ENCODE results near the gene FOXRED2. TPM values are rescaled to one million over a fixed set of nuclear protein-coding genes. Genes with fewer than 3 reads are reported as not detected.

The FOXRED2 gene
- total RNA-seq, 2 donors from 2014 or later, result 3.6 to 14.3 TPM

DNA sequence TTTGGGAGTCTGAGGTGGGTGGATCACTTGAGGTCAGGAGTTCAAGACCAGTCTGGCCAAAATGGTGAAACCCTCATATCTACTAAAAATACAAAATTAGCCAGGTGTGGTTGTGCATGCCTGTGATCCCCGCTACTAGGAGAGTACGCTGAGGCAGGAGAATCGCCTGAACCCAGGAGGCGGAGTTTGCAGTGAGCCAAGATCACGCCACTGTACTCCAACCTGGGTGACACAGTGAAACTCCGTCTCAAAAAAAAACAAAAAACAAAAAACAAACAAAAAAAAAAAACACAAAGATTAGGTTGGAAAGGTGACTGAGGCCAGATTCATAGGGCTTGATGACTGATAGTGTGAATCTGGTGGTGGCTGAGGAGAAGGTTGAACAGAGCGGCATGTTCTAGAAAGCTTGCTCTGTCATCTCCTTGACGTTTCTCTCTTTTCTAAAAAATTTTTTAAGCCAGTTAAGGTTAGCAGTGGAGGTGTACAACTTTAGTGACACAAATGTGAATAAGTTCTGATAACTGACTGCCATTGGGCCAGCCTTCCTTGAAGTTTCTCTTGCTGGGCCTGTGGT, 66.3 kb downstream of the FOXRED2 start:
- intact Hi-C loops (cut with DNase I), result no loop called here
- H3K9ac ChIP-seq (ENCODE audit: low read depth in 2 of 2, low read length in 2 of 2), result peak overlapping the region in 1 of 2 donors; percentile 24
- no peak overlapping the region for H3K4me3 ChIP-seq
- H3K27me3 ChIP-seq, result no peaks in the 10 kb centered on the region
- no peak overlapping the region for H3K27ac ChIP-seq
- TF ChIP-seq, protein P1, sequence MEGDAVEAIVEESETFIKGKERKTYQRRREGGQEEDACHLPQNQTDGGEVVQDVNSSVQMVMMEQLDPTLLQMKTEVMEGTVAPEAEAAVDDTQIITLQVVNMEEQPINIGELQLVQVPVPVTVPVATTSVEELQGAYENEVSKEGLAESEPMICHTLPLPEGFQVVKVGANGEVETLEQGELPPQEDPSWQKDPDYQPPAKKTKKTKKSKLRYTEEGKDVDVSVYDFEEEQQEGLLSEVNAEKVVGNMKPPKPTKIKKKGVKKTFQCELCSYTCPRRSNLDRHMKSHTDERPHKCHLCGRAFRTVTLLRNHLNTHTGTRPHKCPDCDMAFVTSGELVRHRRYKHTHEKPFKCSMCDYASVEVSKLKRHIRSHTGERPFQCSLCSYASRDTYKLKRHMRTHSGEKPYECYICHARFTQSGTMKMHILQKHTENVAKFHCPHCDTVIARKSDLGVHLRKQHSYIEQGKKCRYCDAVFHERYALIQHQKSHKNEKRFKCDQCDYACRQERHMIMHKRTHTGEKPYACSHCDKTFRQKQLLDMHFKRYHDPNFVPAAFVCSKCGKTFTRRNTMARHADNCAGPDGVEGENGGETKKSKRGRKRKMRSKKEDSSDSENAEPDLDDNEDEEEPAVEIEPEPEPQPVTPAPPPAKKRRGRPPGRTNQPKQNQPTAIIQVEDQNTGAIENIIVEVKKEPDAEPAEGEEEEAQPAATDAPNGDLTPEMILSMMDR (IDR thresholded peaks at IDR 0.05), result no peak
- no peak for DNase-seq
- H3K36me3 ChIP-seq, result no peaks in the 10 kb centered on the region
- H3K4me1 ChIP-seq, result peaks cover 11% of the 10 kb centered on the region
- no peaks in the 10 kb centered on the region for H3K9me3 ChIP-seq

DNA sequence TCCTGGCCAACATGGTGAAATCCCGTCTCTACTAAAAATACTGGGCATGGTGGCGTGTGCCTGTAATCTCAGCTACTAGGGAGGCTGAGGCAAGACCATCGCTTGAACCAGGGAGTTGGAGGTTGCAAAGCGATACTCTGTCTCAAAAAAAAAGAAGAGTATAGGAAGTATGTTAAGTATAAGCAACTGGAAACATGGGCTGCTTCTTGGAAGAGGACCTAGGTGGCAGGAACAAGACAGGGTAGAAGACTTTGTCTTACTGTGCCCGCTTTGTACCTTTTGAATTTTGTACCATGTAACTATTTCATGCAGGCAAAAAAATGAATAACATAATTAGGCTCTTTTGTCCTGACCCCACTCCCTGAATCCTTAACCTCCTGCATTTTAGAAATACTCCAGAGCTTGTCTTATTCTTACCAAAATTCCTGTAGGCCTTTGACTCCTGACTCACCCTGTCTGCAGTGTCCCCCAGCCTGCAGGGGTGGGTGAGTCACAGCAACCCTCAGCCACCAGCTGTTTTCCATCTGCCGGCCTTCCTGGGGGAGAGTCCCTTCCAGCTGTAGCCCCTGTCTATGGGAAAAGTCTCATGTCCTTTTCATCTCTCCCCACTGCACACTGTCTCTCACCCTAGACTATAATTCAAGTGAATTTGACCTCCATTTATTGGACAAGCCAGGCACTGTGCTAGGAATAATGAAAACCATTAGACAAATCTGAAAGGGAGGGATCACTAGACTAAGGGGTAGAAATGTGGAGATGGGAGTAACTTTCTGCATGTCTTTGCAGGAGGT, 67.2 kb downstream of the FOXRED2 start:
- Histone ChIP-seq H3K9ac (ENCODE audit: low read depth in 2 of 2, low read length in 2 of 2) (no peak overlapping the region), H3K27me3 (no peaks in the 10 kb centered on the region), H3K4me1 (peaks cover 12% of the 10 kb centered on the region)

More for the DNA sequence above, 67.2 kb downstream of the FOXRED2 start:
- TF ChIP-seq, protein P1 (IDR thresholded peaks at IDR 0.05), result no peak
- H3K4me3 ChIP-seq, result no peak overlapping the region
- intact Hi-C loops (cut with DNase I), result no loop called here
- DNase-seq, result peak; percentile 65
- H3K27ac ChIP-seq, result peak overlapping the region; percentile 4
- H3K9me3 ChIP-seq, result no peaks in the 10 kb centered on the region
- no peaks in the 10 kb centered on the region for H3K36me3 ChIP-seq

Other genes with a start within 250 kb of the FOXRED2 start
- 100 to 1,000 TPM; 711 to 719 TPM for gene MYH9, start 119.1 kb downstream of the FOXRED2 start, total RNA-seq
- 100 to 1,000 TPM; 101 to 142 TPM for gene TXN2, start 25.4 kb downstream of the FOXRED2 start, total RNA-seq
- gene EIF3D, start 22.1 kb upstream of the FOXRED2 start, total RNA-seq, result 100 to 1,000 TPM; 148 to 160 TPM
- gene CACNG2, start 196.7 kb upstream of the FOXRED2 start, total RNA-seq, result not detected